ENCODE measurements around the gene CISTR.
A peak's percentile ranks its signal among the peaks of the same experiment; 100 is the strongest.

- TF ChIP-seq CTCF (IDR thresholded peaks at IDR 0.05; ENCODE audit: low read length) (peak; percentile 66), EZH2 (IDR thresholded peaks at IDR 0.05; ENCODE audit: borderline replicate concordance, low read length) (no peak)
These were observed 40.1 kb upstream of the CISTR start for GRCh38 chr12:53791735-53792326.
